ENCODE results near the gene RMC1.
"Not testable (repeated sequence)": the region's sequence is repeated elsewhere in the genome, so short reads cannot be mapped to it uniquely, and the experiment has no call there.

The RMC1 gene

GRCh38 chr18:23572570-23572969 is 69.3 kb downstream of the RMC1 start:
- no peak for DNase-seq (ENCODE audit: low spot score)
- in situ Hi-C loops (cut with MboI; ENCODE audit: low sequenced_read_pairs, unreplicated experiment) = no loop called here
- no peak for TF ChIP-seq CTCF (IDR thresholded peaks at IDR 0.05; ENCODE audit: borderline replicate concordance, control extremely low read depth, extremely low read depth, insufficient read depth, missing control alignments)

- in situ Hi-C loops (cut with MboI; ENCODE audit: low sequenced_read_pairs, unreplicated experiment) = no loop called here
- no peak for TF ChIP-seq CTCF (IDR thresholded peaks at IDR 0.05; ENCODE audit: borderline replicate concordance, control extremely low read depth, extremely low read depth, insufficient read depth, missing control alignments)
- no peak for DNase-seq (ENCODE audit: low spot score)
Observed at GRCh38 chr18:23573020-23573419, 69.7 kb downstream of the RMC1 start.

- in situ Hi-C loops (cut with MboI; ENCODE audit: low sequenced_read_pairs, unreplicated experiment) = no loop called here
- no peak for TF ChIP-seq CTCF (IDR thresholded peaks at IDR 0.05; ENCODE audit: borderline replicate concordance, control extremely low read depth, extremely low read depth, insufficient read depth, missing control alignments)
- no peak for DNase-seq (ENCODE audit: low spot score)
Observed at GRCh38 chr18:23573626-23574431, 70.5 kb downstream of the RMC1 start.

GRCh38 chr18:23574611-23575308 is 71.4 kb downstream of the RMC1 start:
- TF ChIP-seq CTCF (IDR thresholded peaks at IDR 0.05; ENCODE audit: borderline replicate concordance, control extremely low read depth, extremely low read depth, insufficient read depth, missing control alignments) = no peak
- in situ Hi-C loops (cut with MboI; ENCODE audit: low sequenced_read_pairs, unreplicated experiment) = no loop called here
- DNase-seq (ENCODE audit: low spot score) = no peak

- no peak for TF ChIP-seq CTCF (IDR thresholded peaks at IDR 0.05; ENCODE audit: borderline replicate concordance, control extremely low read depth, extremely low read depth, insufficient read depth, missing control alignments)
- no peak for DNase-seq (ENCODE audit: low spot score)
- in situ Hi-C loops (cut with MboI; ENCODE audit: low sequenced_read_pairs, unreplicated experiment) = no loop called here
Observed at GRCh38 chr18:23575309-23575651, 72.0 kb downstream of the RMC1 start.

- in situ Hi-C loops (cut with MboI; ENCODE audit: low sequenced_read_pairs, unreplicated experiment); DNase-seq (ENCODE audit: low spot score): not testable (repeated sequence)
Observed at GRCh38 chr18:23577521-23577920, 74.2 kb downstream of the RMC1 start.

- in situ Hi-C loops (cut with MboI; ENCODE audit: low sequenced_read_pairs, unreplicated experiment) = no loop called here
- DNase-seq (ENCODE audit: low spot score) = no peak
- TF ChIP-seq CTCF (IDR thresholded peaks at IDR 0.05; ENCODE audit: borderline replicate concordance, control extremely low read depth, extremely low read depth, insufficient read depth, missing control alignments) = no peak
Observed at GRCh38 chr18:23578067-23578701, 74.9 kb downstream of the RMC1 start.
